GM12873 (cell line): ENCODE results near the gene BDH1.

Source experiments
- TF ChIP-seq, protein P1 (sequence below): IDR thresholded peaks from 2 replicates; pipeline ENCODE4 v1.5.1; 2012; ENCODE audit warnings: low read depth, mild to moderate bottlenecking, moderate library complexity, low read length, control low read depth; ENCODE audit not compliant: insufficient read depth; ENCODE audit errors: missing control alignments

Gene BDH1

GRCh38 chr3:197546307-197547085, 9.3 kb downstream of the BDH1 start:
- TF ChIP-seq, protein P1, sequence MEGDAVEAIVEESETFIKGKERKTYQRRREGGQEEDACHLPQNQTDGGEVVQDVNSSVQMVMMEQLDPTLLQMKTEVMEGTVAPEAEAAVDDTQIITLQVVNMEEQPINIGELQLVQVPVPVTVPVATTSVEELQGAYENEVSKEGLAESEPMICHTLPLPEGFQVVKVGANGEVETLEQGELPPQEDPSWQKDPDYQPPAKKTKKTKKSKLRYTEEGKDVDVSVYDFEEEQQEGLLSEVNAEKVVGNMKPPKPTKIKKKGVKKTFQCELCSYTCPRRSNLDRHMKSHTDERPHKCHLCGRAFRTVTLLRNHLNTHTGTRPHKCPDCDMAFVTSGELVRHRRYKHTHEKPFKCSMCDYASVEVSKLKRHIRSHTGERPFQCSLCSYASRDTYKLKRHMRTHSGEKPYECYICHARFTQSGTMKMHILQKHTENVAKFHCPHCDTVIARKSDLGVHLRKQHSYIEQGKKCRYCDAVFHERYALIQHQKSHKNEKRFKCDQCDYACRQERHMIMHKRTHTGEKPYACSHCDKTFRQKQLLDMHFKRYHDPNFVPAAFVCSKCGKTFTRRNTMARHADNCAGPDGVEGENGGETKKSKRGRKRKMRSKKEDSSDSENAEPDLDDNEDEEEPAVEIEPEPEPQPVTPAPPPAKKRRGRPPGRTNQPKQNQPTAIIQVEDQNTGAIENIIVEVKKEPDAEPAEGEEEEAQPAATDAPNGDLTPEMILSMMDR: no peak

- TF ChIP-seq, protein P1: no peak
Observed at GRCh38 chr3:197545571-197545970, 10.2 kb downstream of the BDH1 start.

GRCh38 chr3:197545101-197545500, 10.7 kb downstream of the BDH1 start:
- TF ChIP-seq, protein P1: no peak

DNA sequence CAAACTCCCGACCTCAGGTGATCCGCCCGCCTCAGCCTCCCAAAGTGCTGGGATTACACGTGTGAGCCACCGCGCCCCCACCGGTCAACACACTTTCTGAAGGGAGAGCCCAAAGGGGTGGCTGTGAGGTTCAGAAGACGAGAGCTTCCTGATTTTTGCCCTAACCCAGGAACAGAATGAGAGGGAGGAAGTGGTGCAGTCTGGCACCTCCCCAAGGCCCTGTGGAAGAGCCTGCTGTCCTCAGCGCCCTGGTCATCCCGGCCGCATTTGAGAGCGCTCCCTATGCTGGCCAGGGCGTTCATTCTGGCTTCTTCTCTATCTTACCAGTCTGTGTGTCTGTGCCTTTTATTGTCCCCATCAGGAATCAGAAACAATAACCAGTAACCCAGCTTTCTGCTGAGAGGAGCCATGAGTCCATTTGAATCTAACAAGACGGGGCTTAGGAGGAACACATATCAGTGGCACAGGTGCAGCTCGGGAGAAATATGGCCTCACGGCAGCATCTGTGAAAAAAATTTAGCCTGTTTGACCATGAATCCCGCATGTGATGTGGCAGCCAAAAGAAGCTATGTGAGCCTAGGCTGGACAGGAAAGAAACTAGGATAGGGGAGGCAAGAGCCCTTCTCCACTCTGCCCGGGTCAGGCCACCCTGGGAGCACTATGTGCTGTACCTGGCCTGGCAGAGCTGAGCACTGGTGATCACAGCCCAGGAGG, 12.9 kb downstream of the BDH1 start:
- TF ChIP-seq, protein P1: no peak

GRCh38 chr3:197541756-197542539, 13.8 kb downstream of the BDH1 start:
- TF ChIP-seq, protein P1: no peak

- TF ChIP-seq, protein P1: no peak
Observed at GRCh38 chr3:197540961-197541377, 14.8 kb downstream of the BDH1 start.

GRCh38 chr3:197539651-197540051, 16.1 kb downstream of the BDH1 start:
- TF ChIP-seq, protein P1: no peak
